ENCODE results near the gene DCAF4L1.
A peak's percentile ranks its signal among the peaks of the same experiment; 100 is the strongest.

Gene DCAF4L1

DNA sequence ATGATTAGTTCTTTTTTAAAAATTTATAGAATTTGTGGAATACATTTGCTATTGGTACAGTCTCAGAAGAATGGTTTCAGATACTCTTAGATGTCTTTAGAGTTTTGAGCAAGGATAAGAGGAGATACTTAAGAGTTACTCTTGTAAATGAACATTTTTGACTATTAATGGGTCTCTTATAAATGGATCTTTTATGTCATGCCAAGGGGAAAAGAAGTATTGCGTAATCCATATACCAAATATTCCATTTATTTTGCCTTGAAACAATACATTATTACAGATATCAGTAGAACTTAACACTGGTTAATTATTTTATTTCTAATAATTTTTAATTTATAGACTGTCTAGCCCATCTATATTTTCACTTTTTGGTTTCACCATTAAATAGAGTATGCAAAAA, 17.2 kb upstream of the DCAF4L1 start:
- DNase-seq (ENCODE audit: low read depth) = no peak
- TF ChIP-seq, protein P1, sequence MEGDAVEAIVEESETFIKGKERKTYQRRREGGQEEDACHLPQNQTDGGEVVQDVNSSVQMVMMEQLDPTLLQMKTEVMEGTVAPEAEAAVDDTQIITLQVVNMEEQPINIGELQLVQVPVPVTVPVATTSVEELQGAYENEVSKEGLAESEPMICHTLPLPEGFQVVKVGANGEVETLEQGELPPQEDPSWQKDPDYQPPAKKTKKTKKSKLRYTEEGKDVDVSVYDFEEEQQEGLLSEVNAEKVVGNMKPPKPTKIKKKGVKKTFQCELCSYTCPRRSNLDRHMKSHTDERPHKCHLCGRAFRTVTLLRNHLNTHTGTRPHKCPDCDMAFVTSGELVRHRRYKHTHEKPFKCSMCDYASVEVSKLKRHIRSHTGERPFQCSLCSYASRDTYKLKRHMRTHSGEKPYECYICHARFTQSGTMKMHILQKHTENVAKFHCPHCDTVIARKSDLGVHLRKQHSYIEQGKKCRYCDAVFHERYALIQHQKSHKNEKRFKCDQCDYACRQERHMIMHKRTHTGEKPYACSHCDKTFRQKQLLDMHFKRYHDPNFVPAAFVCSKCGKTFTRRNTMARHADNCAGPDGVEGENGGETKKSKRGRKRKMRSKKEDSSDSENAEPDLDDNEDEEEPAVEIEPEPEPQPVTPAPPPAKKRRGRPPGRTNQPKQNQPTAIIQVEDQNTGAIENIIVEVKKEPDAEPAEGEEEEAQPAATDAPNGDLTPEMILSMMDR (IDR thresholded peaks at IDR 0.05; ENCODE audit: insufficient read depth, low read depth, low read length, missing control alignments) = no peak
- no peak overlapping the region for H3K4me3 ChIP-seq (ENCODE audit: low read length)

DNA sequence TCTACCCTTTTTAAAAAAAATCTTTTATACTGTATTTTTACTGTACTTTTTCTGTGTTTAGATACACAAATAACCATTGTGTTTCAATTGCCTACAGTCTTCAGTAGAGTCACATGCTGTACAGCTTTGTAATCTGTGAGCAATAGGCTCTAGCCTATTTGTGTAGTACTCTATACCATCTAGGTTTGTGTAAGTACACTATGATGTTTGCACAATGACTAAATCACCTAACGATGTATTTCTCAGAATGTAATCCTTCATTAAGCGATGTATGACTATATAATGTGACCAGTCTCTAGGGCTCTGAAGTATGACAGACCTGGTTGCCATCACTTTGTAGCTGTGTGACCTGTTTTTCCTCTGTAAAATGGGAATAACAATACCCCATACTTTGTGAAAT, 14.2 kb upstream of the DCAF4L1 start:
- H3K4me3 ChIP-seq (ENCODE audit: low read length) = no peak overlapping the region
- peak; percentile 68 for DNase-seq (ENCODE audit: low read depth)
- TF ChIP-seq, protein P1 (IDR thresholded peaks at IDR 0.05; ENCODE audit: insufficient read depth, low read depth, low read length, missing control alignments) = no peak

- DNase-seq (ENCODE audit: low read depth) = no peak
- TF ChIP-seq, protein P1 (IDR thresholded peaks at IDR 0.05; ENCODE audit: insufficient read depth, low read depth, low read length, missing control alignments) = no peak
- no peak overlapping the region for H3K4me3 ChIP-seq (ENCODE audit: low read length)
Observed at GRCh38 chr4:41969671-41970070, 11.9 kb upstream of the DCAF4L1 start.

GRCh38 chr4:41975341-41975740, 6.2 kb upstream of the DCAF4L1 start:
- DNase-seq (ENCODE audit: low read depth) = no peak
- H3K4me3 ChIP-seq (ENCODE audit: low read length) = no peak overlapping the region
- TF ChIP-seq, protein P1 (IDR thresholded peaks at IDR 0.05; ENCODE audit: insufficient read depth, low read depth, low read length, missing control alignments) = no peak

DNA sequence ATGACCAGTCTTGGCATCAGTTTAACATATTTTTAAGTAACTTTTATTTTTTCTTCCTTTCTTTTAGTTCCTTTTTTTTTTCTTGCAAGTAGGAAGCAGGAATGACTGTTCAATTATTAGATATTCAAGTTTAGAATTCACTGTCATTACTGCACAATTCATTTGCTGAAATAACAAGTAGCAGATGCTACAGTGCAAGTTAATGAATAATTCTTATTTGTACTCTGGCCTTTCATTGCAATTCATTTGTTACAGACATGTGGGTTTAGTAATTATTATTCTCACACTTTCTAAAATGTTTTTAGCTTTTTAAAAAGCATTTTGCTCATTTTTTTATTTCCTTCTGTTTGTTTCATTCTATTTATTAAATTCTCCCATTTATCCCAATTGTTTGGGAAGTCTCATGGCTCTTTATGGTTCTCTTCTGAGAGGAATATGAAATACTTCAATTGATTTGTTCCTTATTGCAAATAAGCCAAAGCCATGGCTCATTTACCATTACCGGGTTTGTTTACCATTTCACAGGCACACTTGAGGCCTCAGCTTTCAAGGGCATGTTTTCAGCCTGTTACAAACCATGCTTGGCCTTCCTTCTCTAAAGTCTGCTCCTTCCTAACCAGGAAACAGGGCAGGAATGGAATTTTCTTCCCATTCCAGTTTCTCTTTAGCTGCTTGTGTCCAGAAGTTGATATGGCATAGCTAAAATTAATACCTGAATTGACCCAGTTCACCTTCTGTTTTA, 4.6 kb upstream of the DCAF4L1 start:
- TF ChIP-seq, protein P1 (IDR thresholded peaks at IDR 0.05; ENCODE audit: insufficient read depth, low read depth, low read length, missing control alignments) = no peak
- DNase-seq (ENCODE audit: low read depth) = no peak

GRCh38 chr4:41977709-41978108, 3.8 kb upstream of the DCAF4L1 start:
- TF ChIP-seq, protein P1 (IDR thresholded peaks at IDR 0.05; ENCODE audit: insufficient read depth, low read depth, low read length, missing control alignments) = no peak
- peak; percentile 17 for DNase-seq (ENCODE audit: low read depth)
- H3K4me3 ChIP-seq (ENCODE audit: low read length) = no peak overlapping the region

More for the DNA sequence above, 4.6 kb upstream of the DCAF4L1 start:
- H3K4me3 ChIP-seq (ENCODE audit: low read length) = no peak overlapping the region

DNA sequence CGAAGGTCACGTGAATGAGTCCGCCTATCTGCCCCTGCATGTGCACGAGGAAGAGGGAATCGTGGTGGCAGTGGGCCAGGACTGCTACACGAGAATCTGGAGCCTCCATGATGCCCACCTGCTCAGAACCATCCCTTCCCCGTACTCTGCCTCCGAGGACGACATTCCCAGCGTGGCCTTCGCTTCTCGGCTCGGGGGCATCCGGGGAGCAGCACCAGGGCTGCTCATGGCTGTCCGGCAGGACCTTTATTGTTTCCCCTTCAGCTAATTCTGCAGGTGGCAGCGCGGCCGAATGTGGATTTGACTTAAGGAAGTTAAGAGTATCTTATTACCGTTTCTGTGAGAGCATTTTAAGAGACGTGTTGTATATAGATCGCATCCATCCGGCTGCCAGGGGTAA, 1.2 kb downstream of the DCAF4L1 start:
- TF ChIP-seq, protein P1 (IDR thresholded peaks at IDR 0.05; ENCODE audit: insufficient read depth, low read depth, low read length, missing control alignments) = no peak
- no peak for DNase-seq (ENCODE audit: low read depth)
- no peak overlapping the region for H3K4me3 ChIP-seq (ENCODE audit: low read length)

Data from epithelial cell of esophagus (primary cell).